HCT116 (cell line): ENCODE measurements around the gene ZNF653. TPM values are rescaled to one million over a fixed set of nuclear protein-coding genes. Genes with fewer than 3 reads are reported as not detected.

Experiments
- ATAC-seq: fragments of 200-7000 bp; cut with Tn5 transposase; 2 replicates; pipeline ENCODE4 v1.9.1; 2020; ENCODE audit warnings: mild to moderate bottlenecking, moderate library complexity
- BruUV-seq: library from RNA; stranded (reverse); fragments of 400-500 nt; replicated peaks from 2 replicates; lab custom pipeline; 2021; lab: Mats Ljungman, UMichigan
- CTCF ChIA-PET: fragments of 300-600 bp; sonication (Branson Sonifier 250); formaldehyde crosslinking; loops from one replicate; lab custom pipeline; 2021; ENCODE audit warnings: antibody characterized with exemption; lab: Charles Lee
- POLR2A ChIA-PET: fragments of 300-600, 350-600 bp; sonication (Branson Sonifier 250); formaldehyde crosslinking; loops from one replicate; lab custom pipeline; 2021; ENCODE audit warnings: antibody characterized with exemption; lab: Charles Lee
- RAD21 ChIA-PET, 2 experiments: fragments of 300-600 bp; sonication (Branson Sonifier 250); formaldehyde crosslinking; loops; one replicate each; lab custom pipeline; 2023; ENCODE audit warnings: low total read pairs in 2 of 2; ENCODE audit not compliant: uncharacterized antibody in 2 of 2, unreplicated experiment in 2 of 2, low non-redundant PET in 1 of 2; lab: Charles Lee
- DNase-seq: peaks from one replicate; pipeline ENCODE4 v3.0.0-alpha.2; 2010; ENCODE audit warnings: low read depth, low spot score
- H2AFZ ChIP-seq: fragments of 200-600 bp; shearing (Covaris generic), sonication (generic); 2 replicates; pipeline ENCODE4 v1.6.1; 2017; ENCODE audit warnings: low read depth, mixed run types, mixed read lengths, antibody characterized with exemption, low read length; ENCODE audit not compliant: poor library complexity, severe bottlenecking
- H3K27ac ChIP-seq: 2 replicates; pipeline ENCODE4 v1.5.1; 2012; ENCODE audit warnings: low read depth, low read length
- H3K27me3 ChIP-seq: fragments of 200-600 bp; sonication (generic); 2 replicates; pipeline ENCODE4 v1.6.1; 2016; ENCODE audit warnings: mixed run types, low read length, mixed read lengths; ENCODE audit not compliant: insufficient read depth
- H3K36me3 ChIP-seq, 2 experiments: fragments of 200-500 bp in 1 of 2; fragments of 200-600 bp in 1 of 2; sonication (Bioruptor generic) in 1 of 2; sonication (generic) in 1 of 2; 2 replicates each; pipeline versions ENCODE4 v1.5.1 to v1.6.1; 2014 to 2016; ENCODE audit warnings: low read length in 2 of 2, inconsistent platforms in 1 of 2, mixed read lengths in 1 of 2, mixed run types in 1 of 2; ENCODE audit not compliant: insufficient read depth in 2 of 2, control insufficient read depth in 1 of 2
- H3K4me1 ChIP-seq, 2 experiments: fragments of 200-600 bp in 1 of 2; sonication (generic) in 1 of 2; 2 replicates each; pipeline versions ENCODE4 v1.5.1 to v1.6.1; 2012 to 2017; ENCODE audit warnings: low read length in 2 of 2, inconsistent platforms in 1 of 2, mild to moderate bottlenecking in 1 of 2, mixed read lengths in 1 of 2, mixed run types in 1 of 2, moderate library complexity in 1 of 2; ENCODE audit not compliant: insufficient read depth in 2 of 2, control insufficient read depth in 1 of 2
- H3K4me2 ChIP-seq: fragments of 200-600 bp; sonication (generic); 2 replicates; pipeline ENCODE4 v1.6.1; 2017; ENCODE audit warnings: mixed run types, low read length, mixed read lengths
- H3K4me3 ChIP-seq, 2 experiments: fragments of 200-600 bp in 1 of 2; sonication (generic) in 1 of 2; replicated peaks in 1 of 2; 2 replicates each; pipeline ENCODE4 v1.5.1; 2011 to 2016; ENCODE audit warnings: low read length in 2 of 2, control low read depth in 1 of 2, low read depth in 1 of 2, mild to moderate bottlenecking in 1 of 2, mixed read lengths in 1 of 2, mixed run types in 1 of 2
- H3K79me2 ChIP-seq: fragments of 200-600 bp; sonication (generic); 2 replicates; pipeline ENCODE4 v1.6.1; 2017; ENCODE audit warnings: mild to moderate bottlenecking, mixed run types, low read length, moderate library complexity, mixed read lengths; ENCODE audit not compliant: insufficient read depth
- H3K9ac ChIP-seq: fragments of 200-600 bp; sonication (generic); 2 replicates; pipeline ENCODE4 v1.6.1; 2016; ENCODE audit warnings: low read length, mixed read lengths
- H3K9me2 ChIP-seq: fragments of 200-600 bp; sonication (generic), shearing (Covaris generic); 2 replicates; pipeline ENCODE4 v1.6.1; 2017; ENCODE audit warnings: mixed run types, mild to moderate bottlenecking, moderate library complexity; ENCODE audit not compliant: insufficient read depth
- H3K9me3 ChIP-seq, 2 experiments: fragments of 200-500 bp in 1 of 2; fragments of 200-600 bp in 1 of 2; sonication (Bioruptor generic) in 1 of 2; sonication (generic) in 1 of 2; 2 replicates each; pipeline ENCODE4 v1.6.1; 2014 to 2017; ENCODE audit warnings: low read length in 2 of 2, mixed read lengths in 2 of 2, inconsistent platforms in 1 of 2, low read depth in 1 of 2, mild to moderate bottlenecking in 1 of 2, mixed run types in 1 of 2, moderate library complexity in 1 of 2; ENCODE audit not compliant: control insufficient read depth in 1 of 2, insufficient read depth in 1 of 2
- H4K20me1 ChIP-seq: fragments of 200-600 bp; sonication (generic), shearing (Covaris generic); 2 replicates; pipeline ENCODE4 v1.6.1; 2017; ENCODE audit warnings: mixed run types, mild to moderate bottlenecking, moderate library complexity; ENCODE audit not compliant: insufficient read depth
- ATF3 ChIP-seq: IDR thresholded peaks from 2 replicates; pipeline ENCODE4 v1.6.1; 2012
- CEBPB ChIP-seq: IDR thresholded peaks from 2 replicates; pipeline ENCODE4 v1.6.1; 2012; ENCODE audit warnings: low read depth
- EZH2 ChIP-seq: fragments of 200-600 bp; sonication (generic); IDR thresholded peaks from 2 replicates; pipeline ENCODE4 v1.6.1; 2017; ENCODE audit warnings: antibody characterized with exemption, mixed run types
- EZH2phosphoT487 ChIP-seq: fragments of 200-600 bp; IDR thresholded peaks from 2 replicates; pipeline ENCODE4 v1.6.1; 2018; ENCODE audit warnings: antibody characterized with exemption, borderline replicate concordance
- JUND ChIP-seq: IDR thresholded peaks from 2 replicates; pipeline ENCODE4 v1.6.1; 2012
- SP1 ChIP-seq: IDR thresholded peaks from 2 replicates; pipeline ENCODE4 v1.6.1; 2012; ENCODE audit warnings: low read depth
- SRF ChIP-seq: IDR thresholded peaks from 2 replicates; pipeline ENCODE4 v1.6.1; 2012; ENCODE audit warnings: low read depth
- TCF7L2 ChIP-seq: IDR thresholded peaks from 2 replicates; pipeline ENCODE4 v1.7.0; 2011; ENCODE audit warnings: borderline replicate concordance, inconsistent platforms; ENCODE audit not compliant: insufficient read depth, insufficient read length; ENCODE audit errors: extremely low read depth
- ZFX ChIP-seq: fragments of 450-650 bp; IDR thresholded peaks from 2 replicates; pipeline ENCODE4 v1.6.1; 2017
- intact Hi-C: fragments of 100-400 bp; cut with micrococcal nuclease; formaldehyde crosslinking; loops from 2 replicates; pipeline ENCODE4 v1.10.0; 2022
- total RNA-seq: library from RNA; stranded (reverse); gene quantifications from one replicate; pipeline ENCODE4 v1.2.1, GENCODE V29; 2021; ENCODE audit not compliant: unreplicated experiment
- TF ChIP-seq, protein P1 (sequence below): IDR thresholded peaks from 2 replicates; pipeline ENCODE4 v1.6.1; 2012
- TF ChIP-seq, protein P2 (sequence below): IDR thresholded peaks from 2 replicates; pipeline ENCODE4 v1.6.1; 2012; ENCODE audit warnings: low read depth

Gene ZNF653
- total RNA-seq, 1 experiment from 2014 or later, result 16.1 TPM

DNA sequence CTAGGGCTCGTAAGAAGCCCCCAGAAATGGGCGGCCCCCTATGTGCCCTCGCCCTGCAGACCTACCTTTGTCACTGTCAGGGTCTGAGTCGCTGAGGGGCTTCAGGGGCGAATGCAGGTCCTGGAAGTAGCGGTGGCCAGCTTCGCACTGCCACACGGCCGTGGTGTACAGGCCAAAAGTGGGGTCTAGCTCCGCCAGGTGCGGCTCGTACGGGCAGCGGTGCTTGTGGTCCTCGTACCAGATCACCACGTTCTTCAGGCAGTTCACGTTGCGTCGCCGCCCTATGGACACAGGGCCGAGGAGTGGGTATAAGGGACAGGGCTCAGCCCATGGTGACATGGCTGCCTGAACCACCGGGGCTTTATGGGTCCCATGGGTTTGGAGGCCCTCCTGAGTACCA, 9.8 kb downstream of the ZNF653 start:
- TF ChIP-seq SP1 (no peak), TCF7L2 (no peak), ATF3 (no peak), EZH2phosphoT487 (no peak), JUND (no peak), CEBPB (no peak), SRF (no peak), ZFX (no peak), EZH2 (no peak)
- TF ChIP-seq, protein P1, sequence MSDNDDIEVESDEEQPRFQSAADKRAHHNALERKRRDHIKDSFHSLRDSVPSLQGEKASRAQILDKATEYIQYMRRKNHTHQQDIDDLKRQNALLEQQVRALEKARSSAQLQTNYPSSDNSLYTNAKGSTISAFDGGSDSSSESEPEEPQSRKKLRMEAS, result no peak
- TF ChIP-seq, protein P2, sequence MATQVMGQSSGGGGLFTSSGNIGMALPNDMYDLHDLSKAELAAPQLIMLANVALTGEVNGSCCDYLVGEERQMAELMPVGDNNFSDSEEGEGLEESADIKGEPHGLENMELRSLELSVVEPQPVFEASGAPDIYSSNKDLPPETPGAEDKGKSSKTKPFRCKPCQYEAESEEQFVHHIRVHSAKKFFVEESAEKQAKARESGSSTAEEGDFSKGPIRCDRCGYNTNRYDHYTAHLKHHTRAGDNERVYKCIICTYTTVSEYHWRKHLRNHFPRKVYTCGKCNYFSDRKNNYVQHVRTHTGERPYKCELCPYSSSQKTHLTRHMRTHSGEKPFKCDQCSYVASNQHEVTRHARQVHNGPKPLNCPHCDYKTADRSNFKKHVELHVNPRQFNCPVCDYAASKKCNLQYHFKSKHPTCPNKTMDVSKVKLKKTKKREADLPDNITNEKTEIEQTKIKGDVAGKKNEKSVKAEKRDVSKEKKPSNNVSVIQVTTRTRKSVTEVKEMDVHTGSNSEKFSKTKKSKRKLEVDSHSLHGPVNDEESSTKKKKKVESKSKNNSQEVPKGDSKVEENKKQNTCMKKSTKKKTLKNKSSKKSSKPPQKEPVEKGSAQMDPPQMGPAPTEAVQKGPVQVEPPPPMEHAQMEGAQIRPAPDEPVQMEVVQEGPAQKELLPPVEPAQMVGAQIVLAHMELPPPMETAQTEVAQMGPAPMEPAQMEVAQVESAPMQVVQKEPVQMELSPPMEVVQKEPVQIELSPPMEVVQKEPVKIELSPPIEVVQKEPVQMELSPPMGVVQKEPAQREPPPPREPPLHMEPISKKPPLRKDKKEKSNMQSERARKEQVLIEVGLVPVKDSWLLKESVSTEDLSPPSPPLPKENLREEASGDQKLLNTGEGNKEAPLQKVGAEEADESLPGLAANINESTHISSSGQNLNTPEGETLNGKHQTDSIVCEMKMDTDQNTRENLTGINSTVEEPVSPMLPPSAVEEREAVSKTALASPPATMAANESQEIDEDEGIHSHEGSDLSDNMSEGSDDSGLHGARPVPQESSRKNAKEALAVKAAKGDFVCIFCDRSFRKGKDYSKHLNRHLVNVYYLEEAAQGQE, result no peak
- Histone ChIP-seq H3K4me1 (peaks cover 4 to 15% of the 10 kb centered on the region in 2 experiments), H3K4me3 (no peak overlapping the region), H3K9me2 (no peaks in the 10 kb centered on the region), H3K79me2 (no peaks in the 10 kb centered on the region), H3K27ac (no peak overlapping the region; the same call in 1 of the 2 replicates), H2AFZ (no peak overlapping the region), H3K9ac (no peak overlapping the region), H3K27me3 (no peaks in the 10 kb centered on the region), H4K20me1 (no peaks in the 10 kb centered on the region), H3K36me3 (peaks cover 0 to 5% of the 10 kb centered on the region in 2 experiments; a peak in 2 of 4 replicates), H3K9me3 (no peaks in the 10 kb centered on the region), H3K4me2 (no peak overlapping the region)
- intact Hi-C loops, result loop anchor here (1.0 kb wide), 1 partner anchor 91 kb away; no protein-coding TSS in a partner anchor
- DNase-seq (no peak), ATAC-seq (no peak)
- CTCF ChIA-PET, result interaction anchor here (0.6 kb wide), 1 partner anchor 1450 kb away, joined by 3 read pairs; no protein-coding TSS in a partner anchor
- POLR2A ChIA-PET, result no interaction called here
- BruUV-seq, result no TSS peak
- RAD21 ChIA-PET, result interaction anchor here in 1 of 2 experiments (0.6 kb wide), 1 partner anchor 90 kb away, joined by 3 read pairs; no protein-coding TSS in a partner anchor
